HPDE6-E6E7 (cell line): ENCODE results near the gene DAD1.
A peak's percentile ranks its signal among the peaks of the same experiment; 100 is the strongest.
"Not testable (repeated sequence)": the region's sequence is repeated elsewhere in the genome, so short reads cannot be mapped to it uniquely, and the experiment has no call there.

Experiments
- DNase-seq: peaks from one replicate; pipeline ENCODE4 v3.0.0; 2011; ENCODE audit warnings: missing footprints; ENCODE audit errors: extremely low spot score

DAD1 gene

DNA sequence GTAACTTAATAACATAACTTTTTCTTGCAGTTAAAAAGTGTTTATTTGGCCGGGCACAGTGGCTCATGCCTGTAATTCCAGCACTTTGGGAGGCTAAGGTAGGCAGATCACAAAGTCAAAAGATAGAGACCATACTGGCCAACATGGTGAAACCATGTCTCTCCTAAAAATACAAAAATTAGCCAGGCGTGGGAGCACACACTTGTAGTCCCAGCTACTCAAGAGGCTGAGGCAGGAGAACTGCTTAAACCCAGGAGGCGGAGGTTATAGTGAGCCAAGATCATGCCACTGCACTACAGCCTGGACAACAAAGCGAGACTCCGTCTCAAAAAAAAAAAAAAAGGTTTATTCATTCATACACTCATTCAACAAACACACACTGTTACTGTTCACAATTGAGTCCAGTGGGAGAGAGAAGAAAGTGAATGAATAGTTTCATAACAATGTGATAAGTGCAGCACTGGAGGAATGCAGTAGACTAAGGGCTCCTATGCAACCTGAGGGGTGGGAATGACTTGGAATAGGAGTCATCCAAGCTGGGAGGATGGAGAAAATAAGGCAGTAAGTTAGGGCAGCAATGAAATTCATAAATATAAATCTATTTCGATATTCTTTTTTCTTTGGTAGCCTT lies 19.8 kb downstream of the DAD1 start:
- no peak for DNase-seq

- no peak for DNase-seq
Observed at GRCh38 chr14:22567437-22567836, 21.6 kb downstream of the DAD1 start.

DNA sequence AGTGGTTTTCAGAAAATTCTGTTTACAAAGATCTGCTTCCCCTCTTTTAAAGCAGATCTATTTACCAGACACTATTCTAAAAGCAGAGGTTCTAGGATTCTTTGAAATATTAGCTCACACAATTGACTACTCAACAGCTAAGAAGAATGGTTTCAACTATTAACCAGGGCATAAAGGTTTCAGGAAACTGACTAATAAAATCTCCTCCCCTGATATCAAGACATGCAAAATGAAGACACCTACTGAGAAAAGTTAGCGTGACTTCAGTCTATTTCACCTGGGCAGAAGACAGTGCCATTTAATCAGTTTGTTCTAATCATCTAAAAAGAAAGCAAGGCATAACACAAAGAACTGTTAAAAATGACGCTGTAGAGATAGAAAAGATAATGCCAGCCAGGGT lies 22.2 kb downstream of the DAD1 start:
- DNase-seq: no peak

- not testable (repeated sequence) for DNase-seq
Observed at GRCh38 chr14:22566266-22566665, 22.8 kb downstream of the DAD1 start.

DNA sequence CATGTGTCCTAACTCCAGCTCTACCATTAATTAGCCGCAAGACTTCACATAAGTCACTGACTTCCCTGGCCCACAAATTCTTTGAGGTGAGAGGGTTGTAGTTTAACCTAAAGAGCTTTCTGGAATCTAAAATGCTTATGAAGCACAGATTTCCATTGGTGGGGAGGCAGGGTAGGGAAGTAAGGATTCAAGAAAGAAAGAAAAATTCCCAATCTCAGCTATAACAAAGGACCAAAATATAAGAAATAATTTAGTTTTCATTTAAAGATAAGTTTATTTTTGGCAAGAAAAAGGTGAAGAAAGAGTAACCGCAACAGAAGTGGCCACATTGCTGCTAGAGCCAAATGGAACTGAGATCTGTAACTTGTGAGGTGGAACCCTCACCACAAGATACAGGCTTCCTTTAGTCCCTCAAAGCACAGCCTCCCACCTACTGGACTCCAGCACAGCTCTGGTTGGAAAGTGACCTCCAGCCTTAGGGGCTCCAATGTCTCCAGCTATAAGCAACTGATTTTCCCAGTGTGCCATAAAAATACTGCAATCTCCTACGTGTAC lies 23.6 kb downstream of the DAD1 start:
- no peak for DNase-seq

- no peak for DNase-seq
Observed at GRCh38 chr14:22564463-22564862, 24.6 kb downstream of the DAD1 start.

DNA sequence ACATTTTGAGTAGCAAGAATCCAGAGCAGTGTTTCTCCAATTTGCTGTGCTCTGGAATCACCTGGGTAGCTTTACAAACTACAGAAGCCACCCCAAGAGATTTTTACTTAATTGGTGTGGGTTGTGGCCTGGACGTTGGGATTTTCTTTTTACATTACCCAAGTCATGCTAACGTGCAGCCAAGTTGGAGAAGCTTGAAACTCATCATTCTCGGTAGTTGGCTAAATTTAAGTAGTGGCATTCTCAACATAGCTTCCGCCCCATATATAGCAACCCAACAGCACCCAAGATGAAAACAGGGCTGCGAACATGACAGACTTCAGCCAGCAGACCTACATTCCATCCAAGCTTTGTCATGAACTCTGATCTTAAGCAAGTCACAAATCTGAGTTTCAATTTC lies 25.0 kb downstream of the DAD1 start:
- no peak for DNase-seq

GRCh38 chr14:22561661-22562579 lies 27.1 kb downstream of the DAD1 start:
- no peak for DNase-seq

DNA sequence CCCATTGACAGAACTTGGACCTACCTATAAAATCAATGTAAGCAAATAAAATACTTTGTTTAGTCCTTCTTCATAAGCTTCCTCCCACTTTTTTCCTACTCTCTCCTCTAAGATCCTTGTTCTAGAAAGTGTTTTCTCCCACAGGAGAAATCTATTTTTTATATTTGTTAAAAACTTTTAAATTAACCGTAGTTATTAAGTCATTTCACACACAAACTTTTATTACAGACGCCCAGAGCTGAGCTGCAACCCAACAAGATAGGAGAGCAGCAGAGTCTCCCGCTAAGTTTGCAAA lies 27.7 kb downstream of the DAD1 start:
- DNase-seq: no peak

GRCh38 chr14:22560662-22561365 lies 28.2 kb downstream of the DAD1 start:
- DNase-seq: no peak

DNA sequence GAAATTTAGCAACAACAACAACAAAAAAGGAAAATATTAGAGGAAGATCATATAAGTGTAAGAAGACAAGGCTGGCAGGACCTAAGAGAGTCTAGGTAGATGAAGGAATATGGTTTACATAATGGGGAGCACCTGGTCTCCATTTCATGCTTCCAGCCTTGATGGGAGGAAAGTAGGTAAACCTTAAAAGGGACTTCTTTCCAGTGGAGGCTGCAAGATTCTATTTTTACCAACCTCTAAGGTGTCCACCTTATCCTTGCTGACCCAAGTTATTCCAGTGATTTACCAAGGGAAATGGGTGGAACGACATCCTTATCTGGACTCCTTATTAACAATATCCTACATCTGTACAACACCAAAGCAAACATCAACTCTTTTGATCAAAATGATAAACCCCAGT lies 30.0 kb downstream of the DAD1 start:
- DNase-seq: no peak

- no peak for DNase-seq
Observed at GRCh38 chr14:22558221-22558913, 30.7 kb downstream of the DAD1 start.

DNA sequence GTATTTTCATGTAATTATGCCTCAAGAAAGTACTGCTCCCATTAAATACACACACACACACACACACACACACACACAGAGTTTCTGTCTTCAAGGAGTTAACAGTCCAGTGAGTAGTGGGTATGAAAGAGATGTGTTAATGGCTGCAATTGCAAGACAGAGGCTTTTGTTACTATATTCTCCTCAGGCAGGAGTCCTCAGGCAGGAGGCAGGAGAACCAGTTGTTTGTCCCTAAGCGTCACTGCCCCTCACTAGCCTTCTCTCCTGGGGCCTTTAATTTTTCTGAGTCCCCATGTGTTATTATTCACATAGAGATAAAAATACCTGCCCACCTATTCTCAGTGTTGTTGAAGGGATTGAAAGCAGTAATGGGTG lies 31.2 kb downstream of the DAD1 start:
- no peak for DNase-seq

GRCh38 chr14:22556990-22557623 lies 31.9 kb downstream of the DAD1 start:
- DNase-seq: peak; percentile 53

DNA sequence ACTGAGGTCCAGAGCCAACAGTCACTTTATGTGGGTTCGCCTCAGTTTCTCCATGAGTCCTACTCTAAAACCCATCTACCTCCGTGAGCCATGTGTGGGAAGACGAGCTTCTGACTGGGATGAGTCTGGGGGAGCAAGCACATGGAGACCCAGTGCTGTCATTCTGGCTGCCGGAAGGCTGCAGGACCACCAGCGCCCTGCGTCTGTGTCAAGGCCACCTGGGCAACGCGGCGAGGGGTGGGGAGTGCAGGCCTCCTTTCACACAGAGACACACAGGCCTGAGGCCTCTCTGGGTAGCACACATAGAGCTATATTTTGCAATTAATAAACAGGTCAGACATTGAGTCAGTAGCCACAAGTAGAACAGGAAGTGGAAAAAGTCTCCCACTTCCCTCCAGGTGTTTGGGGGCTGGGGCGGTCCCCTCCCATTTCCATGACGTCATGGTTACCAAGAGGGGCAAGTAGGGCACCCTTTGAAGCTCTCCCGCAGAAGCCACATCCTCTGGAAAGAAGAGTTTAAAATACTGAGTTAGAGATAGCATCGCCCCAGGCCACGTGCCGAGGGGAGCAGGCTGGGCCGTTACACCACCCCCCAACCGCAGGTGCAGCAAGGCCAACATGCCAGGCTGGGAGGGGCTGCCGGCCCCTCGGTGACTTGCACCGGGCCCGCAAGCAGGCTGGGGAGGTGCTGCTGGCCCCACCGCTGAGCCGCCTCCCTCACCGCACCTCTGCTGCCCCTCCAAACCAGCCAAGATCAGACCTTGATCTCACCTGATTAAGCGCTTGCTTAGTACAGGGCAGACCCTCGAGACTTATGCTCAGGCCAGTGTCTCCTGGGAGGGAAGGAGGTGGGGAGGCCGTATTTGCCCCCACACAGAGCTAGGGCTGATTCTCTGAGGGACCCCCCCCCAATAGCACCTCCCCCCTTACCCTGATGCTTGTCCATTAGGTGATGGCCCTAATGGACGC lies 32.7 kb downstream of the DAD1 start:
- peak; percentile 78 for DNase-seq

DNA sequence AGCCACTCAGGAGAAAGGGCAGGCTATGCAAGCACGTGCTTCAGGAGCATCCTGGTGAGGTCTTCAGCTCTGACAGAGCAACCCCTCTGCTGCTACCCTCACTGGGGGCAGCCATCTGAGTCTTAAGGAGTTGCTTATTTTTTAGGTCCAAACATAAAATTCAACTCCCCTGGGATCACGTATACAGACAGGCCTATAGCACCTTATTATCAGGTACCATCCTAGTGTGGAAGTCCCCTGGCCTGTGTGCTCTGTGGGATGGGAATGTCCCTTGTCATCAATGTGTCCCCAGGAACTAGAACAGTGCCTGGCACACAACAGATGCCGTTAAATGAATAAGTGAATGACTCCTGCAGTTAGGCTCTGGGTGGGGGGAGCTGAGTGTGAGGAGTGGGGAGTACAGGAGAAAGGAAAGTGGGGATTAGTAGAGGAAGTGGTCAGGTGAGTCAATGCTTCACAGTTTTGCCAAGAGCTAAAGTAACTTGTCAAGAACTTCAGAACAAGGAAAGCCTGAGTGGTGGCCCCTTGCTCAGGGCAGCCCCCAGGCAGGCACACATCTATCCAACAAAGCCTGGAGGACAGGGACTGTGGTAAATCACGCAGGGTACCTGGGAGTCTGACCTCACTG lies 33.5 kb downstream of the DAD1 start:
- no peak for DNase-seq

DNA sequence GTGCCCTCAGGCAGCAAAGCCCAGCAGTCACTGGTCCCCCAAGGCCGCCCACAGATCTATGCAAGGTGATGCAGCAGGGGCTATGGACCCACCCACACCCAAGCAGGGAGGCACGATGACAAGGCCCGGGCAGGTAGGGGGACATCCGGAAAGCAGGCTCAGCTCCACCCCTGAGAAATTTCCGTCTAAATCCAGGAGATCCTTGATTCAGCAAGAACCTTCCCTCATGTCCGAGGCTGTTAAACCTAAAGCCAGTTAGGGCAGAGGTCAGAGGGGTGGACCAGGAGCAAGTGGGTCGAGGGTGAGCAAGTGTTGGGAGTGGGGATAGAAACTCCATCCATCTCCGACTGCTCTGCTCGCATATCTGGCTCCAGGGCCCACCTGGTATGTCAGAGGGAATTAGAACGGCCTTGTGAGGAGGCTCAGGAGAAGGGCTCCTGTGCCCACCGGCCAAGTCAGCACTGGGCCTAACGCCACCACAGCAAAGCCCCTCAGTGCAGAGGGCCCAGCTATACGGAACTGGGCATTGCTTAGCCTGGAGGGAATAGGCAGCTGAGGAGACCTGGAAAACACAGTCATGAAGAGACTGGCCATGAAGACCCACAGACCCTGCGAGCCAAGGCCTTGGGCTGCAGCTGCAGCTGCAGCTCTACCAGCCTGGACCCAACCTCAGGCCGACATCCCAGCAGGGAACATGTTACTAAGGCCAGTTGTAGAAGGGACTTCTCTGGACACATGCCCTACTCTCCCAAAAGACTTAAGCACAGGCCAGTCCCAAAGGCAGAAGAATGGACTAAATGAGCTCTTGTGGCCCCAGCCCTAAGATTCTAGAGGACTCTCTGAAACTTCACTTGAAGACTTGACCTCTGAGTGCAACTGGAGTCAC lies 34.3 kb downstream of the DAD1 start:
- no peak for DNase-seq

DNA sequence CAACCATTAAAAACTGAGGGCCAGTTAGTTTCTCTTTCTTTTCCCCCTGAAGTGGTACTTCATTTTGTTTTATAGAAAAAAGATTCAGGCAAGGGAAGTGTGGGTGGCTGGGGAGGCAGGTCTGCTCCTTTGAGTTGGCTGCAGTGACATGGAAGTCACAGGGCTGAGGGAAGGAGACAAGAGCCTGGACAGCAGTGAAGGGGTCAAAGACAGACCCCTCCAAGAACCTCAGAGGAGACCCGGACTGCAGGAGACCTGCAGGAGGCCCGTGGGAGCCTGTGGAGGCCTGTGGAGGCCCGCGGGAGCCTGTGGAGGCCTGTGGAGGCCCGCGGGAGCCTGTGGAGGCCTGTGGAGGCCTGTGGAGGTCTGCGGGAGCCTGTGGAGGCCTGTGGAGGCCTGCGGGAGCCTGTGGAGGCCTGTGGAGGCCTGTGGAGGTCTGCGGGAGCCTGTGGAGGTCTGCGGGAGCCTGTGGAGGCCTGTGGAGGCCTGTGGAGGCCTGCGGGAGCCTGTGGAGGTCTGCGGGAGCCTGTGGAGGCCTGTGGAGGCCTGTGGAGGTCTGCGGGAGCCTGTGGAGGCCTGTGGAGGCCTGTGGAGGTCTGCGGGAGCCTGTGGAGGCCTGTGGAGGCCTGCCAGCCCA lies 35.0 kb downstream of the DAD1 start:
- not testable (repeated sequence) for DNase-seq
